Neural progenitor cell (in vitro differentiated cells): ENCODE measurements around the gene GCM1.

Experiments
- CTCF ChIP-seq: fragments of 200-600 bp; sonication (generic); IDR thresholded peaks from 2 replicates; pipeline ENCODE4 v1.5.1; 2017; ENCODE audit warnings: antibody characterized with exemption, mild to moderate bottlenecking
- EZH2 ChIP-seq: fragments of 200-600 bp; sonication (generic); IDR thresholded peaks from 2 replicates; pipeline ENCODE4 v1.6.1; 2017; ENCODE audit warnings: antibody characterized with exemption, mild to moderate bottlenecking, moderate library complexity
- EZH2phosphoT487 ChIP-seq: fragments of 200-600 bp; sonication (generic); IDR thresholded peaks from 2 replicates; pipeline ENCODE4 v1.6.1; 2017; ENCODE audit warnings: antibody characterized with exemption

- no peak for TF ChIP-seq CTCF
- TF ChIP-seq EZH2phosphoT487, result no peak
- TF ChIP-seq EZH2, result no peak
Observed at GRCh38 chr6:53109612-53110011, 39.0 kb downstream of the GCM1 start.
